GM18502 (cell line): Measurements from ENCODE around the gene KLHL22.

ENCODE experiments used
- ATAC-seq: cut with Tn5 transposase; IDR thresholded peaks from one replicate; pipeline ENCODE4 v1.9.1; 2021; ENCODE audit warnings: mild to moderate bottlenecking; ENCODE audit not compliant: unreplicated experiment, poor library complexity

KLHL22 gene

DNA sequence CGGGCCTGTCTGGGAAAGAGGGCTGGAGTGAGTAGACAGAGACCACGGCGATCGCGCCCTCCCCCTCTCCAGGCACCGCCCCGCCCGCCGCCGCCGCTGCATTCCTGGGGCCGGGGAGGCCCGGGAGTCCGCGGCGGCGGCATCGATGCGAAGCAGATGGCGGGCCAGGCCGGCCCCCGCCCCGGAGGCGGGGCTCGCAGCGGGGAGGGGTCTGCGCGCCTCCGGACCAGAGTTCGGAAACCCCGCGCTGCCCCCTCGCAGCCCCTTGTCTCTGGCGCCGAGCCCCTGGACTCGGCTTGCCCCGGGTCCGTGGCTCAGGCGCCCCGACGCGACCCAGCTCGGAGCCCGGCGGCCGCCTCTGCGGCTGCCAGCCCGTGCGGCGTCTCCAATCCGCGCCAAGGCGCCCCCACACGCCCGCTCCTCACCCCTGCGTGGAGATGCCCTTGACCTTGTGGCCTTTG lies 59.3 kb downstream of the KLHL22 start:
- ATAC-seq = no peak

DNA sequence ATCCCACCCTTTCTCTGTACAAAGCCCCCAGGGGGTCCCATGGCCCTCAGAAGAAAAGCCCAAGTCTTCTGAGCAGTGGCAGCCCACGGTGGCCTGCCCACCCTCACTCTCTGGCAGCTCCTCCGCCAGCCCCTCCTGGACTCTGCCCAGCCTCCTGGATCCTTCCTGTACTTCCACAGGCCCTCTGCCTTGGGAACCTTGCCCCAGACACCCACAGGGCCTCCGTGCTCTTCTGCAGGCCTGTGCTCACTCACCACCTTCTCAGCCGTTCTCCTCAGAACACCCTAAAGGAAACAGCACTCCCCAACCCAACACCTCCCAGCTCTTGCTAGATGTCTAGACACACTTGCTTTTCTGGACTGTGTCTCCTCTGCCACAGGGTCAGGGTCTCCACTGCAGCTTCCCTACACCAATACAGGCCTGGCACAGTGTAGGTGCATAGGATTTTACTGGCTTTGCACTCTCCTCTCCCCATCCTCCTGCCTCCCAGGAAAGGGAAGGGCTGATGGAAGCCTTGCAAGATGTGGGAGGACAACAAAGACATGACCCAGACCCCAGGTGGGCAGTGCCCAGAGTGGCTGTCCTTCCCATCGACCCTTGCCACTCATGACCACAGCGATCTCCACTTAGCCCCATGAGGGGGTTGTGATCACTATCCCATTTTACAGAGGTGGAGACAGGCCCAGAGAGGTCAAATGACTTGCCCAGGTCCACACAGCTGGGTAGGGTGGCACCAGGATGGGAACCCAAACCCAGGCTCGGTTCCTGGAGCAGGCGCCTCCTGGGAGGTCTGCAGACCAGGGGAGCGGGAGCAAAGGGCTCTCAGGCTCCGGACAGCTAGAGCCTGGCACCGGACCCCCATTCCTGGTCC lies 59.9 kb downstream of the KLHL22 start:
- no peak for ATAC-seq

DNA sequence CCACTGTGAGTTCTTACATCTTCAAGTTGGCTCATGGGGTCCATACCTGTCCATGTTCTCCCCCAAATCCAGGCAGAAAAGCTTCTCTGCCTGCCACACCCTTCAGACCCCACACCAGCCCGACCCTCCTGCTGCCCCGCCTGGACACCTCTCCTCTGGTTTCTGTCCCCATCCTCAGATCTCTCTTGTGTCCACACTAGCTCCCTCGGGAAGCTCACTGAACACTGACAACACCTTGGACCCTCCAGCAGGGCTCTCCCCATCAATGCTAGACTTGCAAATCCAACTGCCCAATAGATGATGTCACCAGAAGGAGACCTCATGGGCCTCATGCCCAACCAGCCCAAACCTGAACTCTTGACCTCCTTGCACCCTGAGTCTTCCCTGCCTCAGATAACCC lies 60.8 kb downstream of the KLHL22 start:
- no peak for ATAC-seq

DNA sequence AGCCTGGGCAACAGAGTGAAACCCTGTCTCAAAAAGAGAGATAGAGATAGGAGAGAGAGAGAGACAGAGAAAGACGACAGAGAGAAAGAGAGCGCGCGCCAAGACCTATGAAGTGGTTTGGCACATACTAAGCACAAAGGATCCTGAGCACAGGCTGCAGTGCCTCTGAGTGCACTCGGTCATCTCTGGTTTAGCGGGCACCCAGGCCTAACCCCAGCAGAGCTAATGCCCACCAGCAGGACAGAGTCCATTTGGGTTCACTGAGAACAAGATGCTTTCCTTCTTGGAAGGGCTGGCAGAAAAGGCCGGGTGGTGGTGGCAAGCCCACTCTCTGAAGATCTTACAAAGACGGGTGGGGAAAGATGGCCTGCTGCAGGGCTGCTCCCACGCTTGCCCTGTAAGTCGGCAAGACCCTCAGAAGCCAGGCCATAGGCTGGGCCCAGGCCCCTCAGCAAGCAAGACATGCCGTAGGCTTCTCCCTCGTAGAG lies 61.3 kb downstream of the KLHL22 start:
- no peak for ATAC-seq

DNA sequence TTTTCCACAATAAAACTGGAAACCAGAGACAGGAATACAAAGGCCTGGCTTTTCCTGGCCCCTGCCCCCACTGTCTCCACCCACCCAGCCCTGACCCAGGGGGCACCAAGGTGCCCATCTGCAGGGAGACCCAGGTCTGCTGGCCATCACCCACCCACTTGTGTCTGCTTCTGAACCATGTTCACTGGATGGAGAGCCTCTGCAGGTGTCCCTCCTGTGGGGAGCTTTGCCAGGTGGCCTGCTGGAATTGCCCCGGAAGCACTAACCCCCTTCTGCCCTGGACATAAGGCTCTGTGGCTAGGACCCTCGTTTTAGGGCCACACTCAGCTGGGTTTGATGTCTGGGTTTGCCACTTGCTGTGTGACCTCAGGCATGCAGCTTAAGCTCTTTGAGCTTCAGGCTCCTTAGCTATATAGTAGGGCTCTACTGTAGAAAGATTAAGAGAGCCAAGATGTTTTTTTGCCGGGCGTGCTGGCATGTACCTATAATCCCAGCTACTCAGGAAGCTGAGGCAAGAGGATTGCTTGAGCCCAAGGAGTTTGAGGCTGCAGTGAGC lies 61.8 kb downstream of the KLHL22 start:
- no peak for ATAC-seq

DNA sequence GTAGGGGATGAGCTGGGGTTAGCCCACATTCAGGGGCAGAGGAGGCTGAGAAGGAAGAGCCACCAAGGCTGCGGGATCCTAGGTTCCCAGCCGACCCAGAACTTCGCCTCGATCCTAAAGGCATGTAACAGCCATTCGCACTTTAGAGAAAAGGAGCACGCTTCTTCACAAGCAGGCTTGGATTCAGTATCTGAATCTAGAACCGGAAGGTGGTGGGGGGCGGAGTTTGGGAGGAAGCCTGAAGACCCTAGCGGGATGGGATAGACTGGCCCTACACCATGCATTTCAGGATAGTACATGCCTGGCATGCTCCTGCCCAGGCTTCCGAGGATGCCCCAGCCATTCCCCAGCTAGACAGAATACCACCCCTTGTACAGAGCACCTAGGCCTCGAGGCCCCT lies 62.4 kb downstream of the KLHL22 start:
- ATAC-seq = no peak

DNA sequence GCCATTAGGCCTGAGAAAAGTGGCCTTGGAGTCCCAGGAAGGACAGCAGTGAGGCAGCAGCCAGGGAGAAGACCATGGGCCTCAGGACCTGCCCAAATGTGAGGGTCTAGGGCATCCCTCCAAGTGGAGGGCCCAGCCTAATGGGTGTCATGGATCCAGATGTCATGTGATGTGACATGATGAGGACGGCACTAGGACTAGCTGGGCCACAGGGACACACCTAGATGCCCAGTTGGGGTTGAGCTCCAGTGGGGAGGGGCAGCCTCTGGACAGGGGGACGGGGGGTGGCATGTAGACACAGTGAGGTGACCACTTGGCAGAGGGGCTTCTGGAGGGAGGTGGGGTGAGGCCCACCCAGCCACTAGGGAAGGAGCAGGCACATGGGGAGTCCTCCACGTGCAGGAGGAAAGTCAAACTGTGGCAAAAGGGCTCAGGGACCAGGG lies 63.3 kb downstream of the KLHL22 start:
- ATAC-seq = no peak

DNA sequence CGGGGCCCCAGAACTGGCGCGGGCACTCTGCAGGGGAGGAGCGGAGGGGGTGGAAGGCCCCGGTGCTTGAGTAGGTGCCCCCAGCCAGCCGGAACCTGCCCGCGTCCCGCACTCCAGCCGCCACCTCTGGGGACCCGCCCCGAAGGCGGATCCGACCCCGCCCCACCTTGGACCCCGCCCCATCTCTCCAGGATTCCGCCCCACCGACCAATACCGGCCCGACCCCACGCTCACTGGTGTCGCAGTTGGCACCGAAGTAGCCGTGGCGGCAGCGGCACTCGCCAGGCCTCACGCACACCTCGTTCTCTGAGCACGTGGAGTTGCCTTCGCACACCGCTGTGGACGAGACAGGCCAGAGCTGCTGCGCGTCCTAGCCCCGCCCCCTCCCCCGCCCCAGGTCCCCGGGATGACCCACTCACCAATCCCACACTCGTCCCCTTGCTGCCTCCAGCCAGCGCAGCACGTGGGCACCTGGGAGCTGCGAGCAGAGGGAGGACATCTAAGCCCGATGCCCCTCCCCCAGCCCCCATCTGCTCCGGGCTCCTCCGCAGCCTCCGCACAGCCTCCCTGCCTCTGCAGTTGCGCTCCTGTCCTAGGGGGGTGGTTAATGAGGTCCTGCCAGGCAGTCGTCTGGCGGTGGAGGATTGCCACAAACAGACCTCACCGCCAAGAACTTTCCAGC lies 63.9 kb downstream of the KLHL22 start:
- no peak for ATAC-seq

DNA sequence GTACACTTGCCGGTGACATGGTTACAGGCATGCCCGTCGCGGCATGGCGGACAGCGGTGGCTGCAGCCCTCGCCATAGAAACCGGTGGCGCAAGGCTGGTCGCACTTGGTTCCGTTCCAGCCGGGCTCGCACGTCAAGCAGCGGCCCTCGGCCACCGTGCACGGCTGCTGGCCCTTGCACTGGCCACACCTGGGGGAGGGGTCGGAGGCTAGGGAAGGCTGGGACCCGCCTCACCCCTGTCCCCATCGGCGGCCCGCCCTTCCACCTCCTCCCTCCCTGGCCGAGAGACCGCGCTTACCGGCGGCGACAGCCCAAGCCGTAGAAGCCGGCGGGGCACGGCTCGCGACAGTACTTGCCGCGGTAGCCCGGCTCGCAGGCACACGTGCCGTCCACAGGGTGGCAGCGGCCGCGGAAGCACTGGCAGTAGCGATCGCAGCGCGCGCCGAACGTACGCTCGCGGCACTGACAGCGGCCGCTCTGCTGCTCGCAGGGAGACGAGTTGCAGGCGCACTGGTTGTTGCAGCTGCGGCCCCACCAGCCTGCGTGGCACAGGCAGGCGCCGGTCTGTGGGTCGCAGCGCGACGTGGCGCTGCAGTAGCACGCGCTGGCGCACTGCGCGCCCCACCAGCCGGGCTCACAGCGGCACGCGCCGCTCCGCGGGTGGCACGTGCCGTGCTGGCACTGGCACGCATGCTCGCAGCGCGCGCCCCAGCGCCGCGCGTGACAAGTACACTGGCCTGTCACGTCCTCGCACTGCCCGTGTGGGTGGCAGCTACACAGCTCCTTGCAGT lies 64.7 kb downstream of the KLHL22 start:
- ATAC-seq = no peak

DNA sequence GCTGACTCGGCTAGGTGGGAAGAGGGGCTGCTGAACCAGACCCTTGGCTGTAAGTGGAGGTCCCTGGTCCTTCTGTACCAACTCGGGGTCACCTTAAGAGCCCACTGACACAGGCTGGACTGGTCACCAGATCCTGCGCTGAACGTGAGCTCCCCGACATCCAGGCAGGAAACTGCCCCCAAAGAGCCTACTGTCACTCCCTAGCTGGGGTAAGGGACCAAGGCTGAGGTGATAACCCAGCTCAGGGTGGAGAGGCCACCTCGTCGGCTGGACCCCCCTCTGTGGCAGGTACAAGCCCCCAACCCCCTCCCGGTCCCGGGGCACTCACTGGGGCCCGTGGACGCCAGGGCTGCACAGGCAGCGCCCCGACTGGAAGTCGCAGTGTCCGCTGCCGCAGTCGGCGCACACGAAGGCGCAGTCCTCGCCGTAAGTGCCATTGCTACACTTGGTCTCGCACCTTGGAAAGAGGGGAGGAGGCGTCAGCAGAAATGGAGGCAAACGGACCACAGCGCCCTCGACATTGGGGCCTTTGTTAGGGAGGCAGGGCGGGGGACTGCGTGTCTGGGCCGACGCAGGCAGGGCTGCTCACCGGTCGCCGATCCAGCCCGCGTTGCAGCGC lies 65.4 kb downstream of the KLHL22 start:
- ATAC-seq = no peak

DNA sequence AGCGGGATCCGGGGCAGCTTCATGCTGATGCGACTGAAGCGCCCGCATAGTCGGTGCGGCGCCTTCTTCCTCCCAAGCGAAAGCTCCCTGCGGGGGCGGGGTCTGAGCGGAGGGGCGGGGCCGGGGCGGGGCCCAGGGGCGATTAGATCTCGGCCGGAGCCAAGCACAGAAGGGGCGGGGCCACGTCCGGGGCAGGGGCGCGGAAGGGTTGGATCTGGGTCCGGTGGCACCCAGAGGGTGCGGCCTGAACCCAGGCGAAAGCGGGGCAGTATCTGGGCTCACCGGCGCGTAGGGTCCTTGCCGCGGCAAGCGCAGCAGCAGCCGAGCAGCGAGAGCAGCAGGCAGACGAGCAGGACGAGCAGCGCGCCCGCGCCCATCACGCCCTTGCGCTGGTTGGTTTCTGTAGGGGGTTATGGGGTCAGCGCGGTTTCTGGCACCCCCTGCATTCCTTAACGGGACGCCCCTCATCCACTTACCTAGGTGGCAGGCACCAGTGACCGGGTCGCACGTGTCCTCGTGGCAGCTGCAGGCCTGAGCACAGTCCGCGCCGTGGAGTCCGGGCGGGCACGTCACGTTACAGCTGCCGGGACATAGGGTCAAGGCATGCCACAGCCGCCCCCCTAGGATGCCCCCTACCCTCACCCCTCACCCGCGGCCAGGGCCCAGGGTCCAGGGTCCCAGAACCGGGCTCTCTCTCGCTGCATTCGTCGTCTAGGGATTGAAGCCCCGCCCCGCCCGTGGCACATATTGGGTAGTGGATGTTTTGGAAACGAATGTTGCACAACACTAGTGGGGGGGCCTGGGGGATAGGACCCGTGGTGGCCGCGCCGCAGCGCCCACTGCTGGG lies 66.1 kb downstream of the KLHL22 start:
- ATAC-seq = peak; percentile 50

DNA sequence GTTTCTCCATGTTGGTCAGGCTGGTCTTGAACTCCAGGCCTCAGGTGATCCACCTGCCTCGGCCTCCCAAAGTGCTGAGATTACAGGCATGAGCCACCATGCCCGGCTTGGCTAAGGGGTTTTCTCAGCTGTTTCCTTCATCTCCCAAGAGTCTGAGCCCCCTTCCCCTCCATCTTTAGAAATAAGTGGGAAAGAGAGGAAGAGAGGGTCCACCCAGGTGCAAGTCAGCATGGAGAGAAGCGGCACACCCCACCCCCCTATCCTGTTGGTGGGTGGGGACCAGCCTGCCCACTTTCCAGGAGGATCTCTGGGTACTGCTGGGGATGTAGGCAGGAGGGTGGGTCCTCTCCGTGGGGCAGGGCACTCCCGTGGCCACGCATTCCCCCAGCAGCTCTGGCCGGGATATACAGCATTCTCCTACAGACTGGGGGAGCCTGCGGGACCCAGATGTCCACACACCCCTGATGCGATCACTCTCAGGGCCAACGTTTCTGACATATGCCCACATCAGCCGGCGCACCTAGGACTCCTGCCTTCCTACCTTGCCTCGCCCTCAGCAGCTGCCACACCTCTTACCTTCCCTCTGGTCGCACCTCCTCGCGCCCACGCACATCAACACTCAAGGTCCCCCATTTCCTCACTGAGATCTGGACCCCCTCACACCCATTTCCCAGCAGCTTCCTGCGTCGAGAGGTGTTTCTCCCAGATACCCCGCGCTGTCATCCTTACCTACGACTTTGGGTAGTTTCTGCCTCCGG lies 66.9 kb downstream of the KLHL22 start:
- no peak for ATAC-seq

DNA sequence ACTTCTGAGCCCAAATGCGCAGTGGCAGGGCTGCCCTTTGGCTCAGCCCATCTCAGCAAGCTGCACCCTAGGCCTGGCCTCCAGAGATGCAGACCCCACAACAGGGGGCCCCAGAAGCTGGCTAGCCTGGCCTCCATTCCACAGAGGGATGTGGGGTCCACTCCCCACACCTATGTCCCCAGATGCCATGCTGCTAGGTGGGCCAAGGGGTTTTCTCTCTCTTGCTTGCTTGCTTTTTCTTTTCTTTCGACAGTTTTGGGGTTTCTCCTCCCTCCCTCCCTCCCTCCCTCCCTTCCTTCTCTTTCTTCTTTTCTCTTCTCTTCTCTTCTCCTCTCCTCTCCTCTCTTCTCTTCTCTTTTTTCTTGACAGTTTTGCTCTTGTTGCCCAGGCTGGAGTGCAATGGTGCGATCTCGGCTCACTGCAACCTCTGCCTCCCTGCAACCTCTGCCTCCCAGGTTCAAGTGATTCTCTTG lies 67.6 kb downstream of the KLHL22 start:
- ATAC-seq = no peak

DNA sequence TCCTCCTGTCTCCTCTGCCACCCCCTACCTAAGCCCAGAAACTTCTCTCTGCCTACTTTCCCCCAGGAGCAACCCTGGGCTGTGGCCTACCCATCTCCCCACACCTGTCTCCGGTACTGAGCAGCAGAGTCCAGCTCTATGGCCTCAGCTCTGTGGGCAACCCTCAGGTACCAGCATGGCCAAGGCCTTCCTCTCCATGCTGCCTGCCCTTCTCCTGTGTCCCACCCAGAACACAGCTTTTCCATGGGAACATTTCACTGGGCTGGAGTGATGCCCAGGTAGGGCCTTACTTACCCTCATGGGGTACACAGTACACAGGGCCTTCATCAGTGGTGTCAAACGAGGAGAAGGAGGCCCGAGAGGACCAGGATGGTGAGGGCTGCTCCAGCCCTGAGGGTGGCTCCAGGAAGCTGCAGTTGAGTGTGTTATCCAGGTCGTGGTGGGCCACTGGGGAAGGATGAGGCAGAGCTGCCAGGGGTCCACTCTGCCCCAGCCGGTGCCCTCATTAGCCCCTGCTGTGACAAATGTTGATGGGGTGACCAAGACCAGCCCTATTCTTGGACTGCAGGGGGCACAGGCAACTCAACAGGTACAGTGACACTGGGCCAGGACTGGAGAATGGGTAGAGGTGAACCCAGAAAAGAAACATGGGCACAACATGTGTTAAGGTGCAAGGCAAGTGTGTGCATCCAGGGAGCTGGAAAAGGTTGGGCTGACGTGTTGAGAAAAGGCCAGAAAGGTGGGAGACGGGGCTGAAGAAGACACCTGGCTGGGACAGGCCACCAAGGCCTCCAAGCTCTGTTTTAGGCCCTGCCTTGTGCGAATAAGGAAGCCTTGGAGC lies 68.3 kb downstream of the KLHL22 start:
- ATAC-seq = no peak

DNA sequence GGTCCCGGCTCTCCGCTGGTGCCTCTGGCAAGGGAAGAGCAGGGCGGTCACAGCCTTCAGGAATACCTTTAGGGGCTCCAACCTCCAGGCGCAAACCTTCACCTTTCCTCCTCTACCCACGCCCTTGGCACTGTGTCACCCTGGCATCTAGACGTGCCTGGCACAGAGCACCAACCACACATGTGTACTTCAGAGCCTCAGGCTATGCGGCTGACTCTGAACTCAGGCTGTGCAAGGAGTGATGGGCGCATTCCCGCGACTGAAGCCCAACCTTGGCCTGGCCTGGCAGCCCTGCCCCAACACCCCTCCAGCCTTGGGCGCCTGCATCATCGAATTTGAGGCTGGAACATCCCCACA lies 69.4 kb downstream of the KLHL22 start:
- ATAC-seq = no peak

DNA sequence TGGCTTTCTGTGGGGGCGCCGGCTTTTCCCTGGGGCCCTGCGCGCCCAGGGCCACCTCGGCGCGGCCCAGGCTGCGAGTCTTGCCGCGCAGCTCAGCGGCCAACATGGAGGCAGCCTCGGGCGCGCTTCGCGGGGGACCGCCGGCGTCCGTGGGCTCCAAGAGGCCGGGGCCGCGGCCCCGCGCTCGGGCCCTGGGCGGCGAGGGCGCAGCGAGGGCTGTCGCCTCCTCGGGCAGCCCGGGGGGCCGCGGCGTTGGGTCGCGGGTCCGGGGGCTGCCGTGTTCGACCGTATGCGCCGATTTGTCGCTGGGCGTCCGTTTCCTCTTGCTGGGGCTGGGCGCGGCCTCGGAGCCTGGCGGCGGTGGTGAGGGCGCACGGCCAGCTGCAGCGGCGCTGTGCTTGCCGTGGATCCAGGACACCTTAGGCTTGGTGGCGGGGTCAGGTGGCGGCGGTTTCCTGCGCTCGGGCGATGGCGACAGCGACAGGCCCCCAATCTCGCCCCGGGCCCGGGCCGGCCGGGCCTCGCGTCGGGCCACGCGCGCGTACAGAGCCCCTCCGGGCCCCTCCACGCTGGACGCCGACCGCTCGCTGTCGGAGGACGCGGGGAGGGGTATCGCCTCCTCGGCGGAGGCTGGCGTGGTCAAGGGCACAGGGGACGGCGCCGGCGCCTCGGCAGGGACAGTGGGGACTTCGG lies 69.9 kb downstream of the KLHL22 start:
- no peak for ATAC-seq
